Activated CD4-positive, alpha-beta T cell treated with anti-CD3 and anti-CD28 coated beads, Interleukin-10, Interleukin-2, amounts not matched to agents 100 ng/mL and 50 ng/mL, durations not matched to agents 16 hours and 8 hours (primary cell): Measurements from ENCODE around the gene RALA.
A peak's percentile ranks its signal among the peaks of the same experiment; 100 is the strongest.
"Not testable (repeated sequence)": the region's sequence is repeated elsewhere in the genome, so short reads cannot be mapped to it uniquely, and the experiment has no call there.

Experiments
- DNase-seq: peaks from one replicate; pipeline ENCODE4 v3.0.0-alpha.2; 2020

RALA gene

GRCh38 chr7:39688611-39689480 lies 65.5 kb downstream of the RALA start:
- no peak for DNase-seq

GRCh38 chr7:39691821-39692220 lies 68.4 kb downstream of the RALA start:
- DNase-seq, result no peak

- DNase-seq, result not testable (repeated sequence)
Measured at GRCh38 chr7:39693086-39693485, 69.7 kb downstream of the RALA start.

GRCh38 chr7:39693812-39694211 lies 70.4 kb downstream of the RALA start:
- no peak for DNase-seq

- no peak for DNase-seq
Measured at GRCh38 chr7:39695852-39696586, 72.6 kb downstream of the RALA start.

GRCh38 chr7:39696631-39697030 lies 73.3 kb downstream of the RALA start:
- no peak for DNase-seq

DNA sequence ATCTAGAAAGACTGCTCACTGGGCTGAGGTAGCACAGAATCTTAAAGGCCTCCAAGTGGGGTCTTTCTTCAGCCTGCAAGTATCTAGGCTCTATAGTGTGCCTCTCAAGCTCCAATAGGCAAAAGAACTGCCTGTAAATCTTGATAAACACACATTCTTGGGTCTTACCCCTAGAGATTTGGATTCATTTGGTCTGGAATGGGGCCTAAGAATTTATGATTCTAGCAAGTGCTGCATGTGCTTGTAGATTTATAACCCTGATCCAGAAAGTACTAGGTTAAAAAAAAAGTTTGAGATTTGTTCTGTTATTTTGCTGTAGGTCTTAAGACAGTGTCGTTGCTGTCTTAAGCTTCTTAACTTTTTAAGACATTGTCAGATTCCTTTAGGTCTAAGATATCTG lies 74.1 kb downstream of the RALA start:
- no peak for DNase-seq

DNA sequence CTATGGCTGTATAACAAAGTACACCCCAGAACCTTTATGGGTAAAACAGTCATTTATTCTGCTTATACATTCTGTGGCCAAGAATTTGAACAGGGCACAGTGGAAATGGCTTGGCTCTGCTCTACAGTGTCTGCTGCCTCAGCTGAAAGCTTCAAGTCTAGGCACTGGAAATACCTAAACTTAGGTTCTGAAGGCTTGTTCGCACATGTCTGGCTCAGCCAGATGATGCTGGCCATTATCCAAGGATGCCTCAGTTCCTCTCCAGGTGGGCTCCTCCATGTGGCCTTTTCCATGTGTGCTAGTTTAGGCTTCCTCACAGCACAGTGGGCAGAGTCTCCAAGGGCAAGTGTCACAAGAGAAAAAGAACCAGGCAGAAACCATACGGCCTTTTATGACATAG lies 76.8 kb downstream of the RALA start:
- DNase-seq, result no peak

GRCh38 chr7:39700932-39701331 lies 77.6 kb downstream of the RALA start:
- no peak for DNase-seq

GRCh38 chr7:39702133-39702532 lies 78.8 kb downstream of the RALA start:
- DNase-seq, result no peak

GRCh38 chr7:39703144-39703543 lies 79.8 kb downstream of the RALA start:
- no peak for DNase-seq

DNA sequence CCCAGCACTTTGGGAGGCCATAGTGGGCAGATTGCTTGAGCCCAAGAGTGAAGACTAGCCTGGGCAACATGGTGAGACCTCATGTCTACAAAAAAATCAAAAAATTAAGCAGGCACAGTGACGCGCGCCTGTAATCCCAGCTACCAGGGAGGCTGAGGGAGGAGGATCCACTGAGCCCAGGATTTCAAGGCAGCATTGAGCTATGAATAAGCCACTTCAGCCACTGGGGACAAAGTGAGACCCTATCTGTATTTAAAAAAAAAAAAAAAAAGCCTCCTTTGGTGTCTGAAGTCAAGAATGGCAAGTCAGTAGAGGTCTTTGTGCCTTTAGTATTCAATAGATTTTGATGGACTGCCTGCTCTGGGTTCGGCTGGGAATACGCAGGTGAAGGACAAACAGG lies 85.7 kb downstream of the RALA start:
- DNase-seq, result no peak

DNA sequence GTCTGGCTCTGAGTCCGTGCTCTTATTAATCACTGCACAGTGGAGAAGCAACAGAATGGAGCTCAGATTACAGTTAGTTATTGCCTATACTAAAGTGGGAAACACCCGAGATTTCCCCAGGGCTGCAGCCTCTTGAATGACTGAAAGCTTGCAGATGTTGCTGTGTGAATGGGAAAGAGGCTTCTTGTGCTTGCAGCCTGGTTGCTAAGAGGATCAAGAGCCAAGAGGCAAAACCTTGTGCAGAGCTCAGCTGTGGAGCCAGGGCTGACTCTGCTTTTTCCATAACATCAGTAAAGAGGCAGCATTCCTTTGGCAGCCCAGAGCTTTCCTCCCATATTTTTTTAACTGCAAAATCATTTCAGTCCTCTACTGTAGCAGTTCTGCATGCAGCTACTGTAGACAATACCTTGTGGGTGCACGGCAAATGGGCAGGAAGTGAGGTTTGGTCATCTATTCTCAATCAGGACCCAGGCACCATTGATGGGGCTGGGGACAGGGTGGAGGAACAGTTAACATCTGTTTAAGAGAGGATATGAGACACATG lies 86.5 kb downstream of the RALA start:
- no peak for DNase-seq

- no peak for DNase-seq
Measured at GRCh38 chr7:39712751-39713150, 89.4 kb downstream of the RALA start.

DNA sequence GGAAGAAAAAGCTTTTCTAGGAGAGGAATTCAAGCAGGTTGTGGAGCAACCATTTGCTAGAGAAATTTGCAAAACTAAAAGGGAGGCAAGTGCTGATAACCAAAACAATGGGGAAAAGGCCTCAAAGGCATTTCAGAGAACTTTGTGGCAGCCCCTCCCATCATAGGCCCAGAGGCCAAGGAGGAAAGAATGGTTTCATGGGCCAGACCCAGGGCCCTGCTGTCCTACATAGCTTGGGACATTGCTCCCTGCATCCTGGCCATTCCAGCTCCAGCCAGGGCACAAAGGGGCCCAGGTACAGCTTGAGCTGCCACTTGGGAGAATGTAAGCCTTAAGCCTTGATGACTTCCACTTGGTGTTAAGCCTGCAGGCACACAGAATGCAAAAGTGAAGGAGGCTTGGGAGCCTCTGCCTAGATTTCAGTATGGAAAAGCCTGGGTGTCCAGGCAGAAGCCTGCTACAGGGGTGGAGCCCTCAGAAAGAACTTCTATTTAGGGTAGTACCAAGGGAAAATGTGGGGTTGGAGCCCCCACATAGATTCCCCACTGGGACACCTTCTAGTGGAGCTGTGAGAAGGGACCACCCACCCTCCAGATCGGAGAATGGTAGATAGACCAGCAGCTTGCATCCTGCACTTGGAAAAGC lies 91.2 kb downstream of the RALA start:
- no peak for DNase-seq

- DNase-seq, result no peak
Measured at GRCh38 chr7:39720586-39720985, 97.2 kb downstream of the RALA start.

DNA sequence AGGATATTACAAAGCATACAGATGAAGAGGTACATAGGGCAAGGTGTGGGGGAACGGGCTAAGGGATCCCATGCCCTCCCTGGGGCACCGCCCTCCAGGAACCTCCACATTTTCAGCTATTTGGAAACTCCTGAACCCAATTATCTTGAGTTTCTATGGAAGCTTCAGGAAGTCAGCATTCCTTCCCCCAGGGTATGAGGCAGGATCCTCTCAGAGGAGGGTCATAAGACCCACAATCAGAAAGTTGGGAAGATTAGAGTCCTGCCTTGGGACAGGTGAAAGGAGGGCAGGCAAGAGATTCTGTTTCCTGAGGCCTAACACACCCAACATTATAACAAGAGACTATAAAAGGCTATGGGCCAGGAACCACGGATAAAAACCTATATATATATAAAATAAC lies 98.0 kb downstream of the RALA start:
- DNase-seq, result no peak

DNA sequence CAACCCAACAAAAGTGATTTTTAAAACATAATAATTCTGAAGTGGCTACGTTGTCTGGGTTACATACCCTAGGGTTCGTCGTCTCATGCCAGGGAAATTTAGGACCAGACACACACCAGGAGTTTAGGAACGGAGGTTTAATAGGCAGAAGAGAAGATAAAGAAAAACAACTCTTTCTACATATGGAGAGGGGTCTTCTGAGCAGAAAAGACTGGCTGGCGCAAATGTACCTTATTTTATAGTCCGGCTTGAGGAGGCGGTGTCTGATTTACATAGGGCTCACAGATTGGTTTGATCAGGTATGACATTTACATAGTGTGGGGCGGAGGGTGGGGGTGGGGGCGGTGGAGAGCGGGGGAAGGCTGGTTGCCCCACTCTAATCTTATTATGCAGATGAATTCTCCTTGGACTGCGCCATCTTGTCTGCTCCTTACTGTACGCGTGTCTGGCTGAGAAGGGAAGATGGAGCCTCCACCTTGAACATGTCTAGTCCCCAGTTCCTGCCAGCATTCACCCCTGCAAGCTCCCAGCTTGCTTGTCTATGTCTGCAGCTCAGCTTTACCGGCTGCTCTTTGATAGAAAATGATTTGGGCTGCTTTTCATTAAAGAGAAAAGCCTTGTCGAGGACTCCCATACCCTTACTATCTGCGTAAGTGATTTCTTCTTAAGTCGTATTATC lies 98.7 kb downstream of the RALA start:
- no peak for DNase-seq

GRCh38 chr7:39727231-39728012 lies 104.0 kb downstream of the RALA start:
- DNase-seq, result no peak

- DNase-seq, result peak; percentile 99
Measured at GRCh38 chr7:39732837-39733804, 109.7 kb downstream of the RALA start.
